DOHH2 (cell line): ENCODE results near the gene KHNYN.

Experiments
- H3F3A ChIP-seq: fragments of 200-600 bp; sonication (generic), shearing (Covaris generic); 2 replicates; pipeline ENCODE4 v1.6.0; 2016; ENCODE audit warnings: antibody characterized with exemption, mild to moderate bottlenecking; ENCODE audit not compliant: control insufficient read depth, insufficient read depth
- H3K27ac ChIP-seq: fragments of 200-600 bp; sonication (generic); 2 replicates; pipeline ENCODE4 v1.5.1; 2014; ENCODE audit warnings: low read depth, mild to moderate bottlenecking, low read length, moderate library complexity
- H3K27me3 ChIP-seq: fragments of 200-600 bp; sonication (generic); 2 replicates; pipeline ENCODE4 v1.6.1; 2014; ENCODE audit warnings: mild to moderate bottlenecking, low read length, mixed read lengths; ENCODE audit not compliant: control insufficient read depth
- H3K36me3 ChIP-seq: fragments of 200-600 bp; sonication (generic); 2 replicates; pipeline ENCODE4 v1.6.1; 2014; ENCODE audit warnings: mild to moderate bottlenecking, low read length, moderate library complexity, mixed read lengths; ENCODE audit not compliant: control insufficient read depth
- H3K4me1 ChIP-seq: fragments of 200-600 bp; sonication (generic); 2 replicates; pipeline ENCODE4 v1.6.1; 2014; ENCODE audit warnings: mild to moderate bottlenecking, low read length, mixed read lengths; ENCODE audit not compliant: control insufficient read depth
- H3K4me2 ChIP-seq: fragments of 200-600 bp; sonication (generic); 2 replicates; pipeline ENCODE4 v1.6.0; 2014; ENCODE audit warnings: mild to moderate bottlenecking, low read length, moderate library complexity
- H3K4me3 ChIP-seq: fragments of 200-600 bp; sonication (generic); 2 replicates; pipeline ENCODE4 v1.5.1; 2014; ENCODE audit warnings: mild to moderate bottlenecking, low read length, mixed read lengths
- H3K79me2 ChIP-seq: fragments of 200-600 bp; sonication (generic); 2 replicates; pipeline ENCODE4 v1.6.1; 2014; ENCODE audit warnings: mild to moderate bottlenecking, low read length, mixed read lengths; ENCODE audit not compliant: control insufficient read depth
- H3K9me2 ChIP-seq: fragments of 200-600 bp; sonication (generic); replicated peaks from 2 replicates; pipeline ENCODE4 v1.6.1; 2014; ENCODE audit warnings: mild to moderate bottlenecking, low read length, mixed read lengths; ENCODE audit not compliant: control insufficient read depth
- H3K9me3 ChIP-seq: fragments of 200-600 bp; sonication (generic); 2 replicates; pipeline ENCODE4 v1.6.1; 2014; ENCODE audit warnings: antibody characterized with exemption, low read length, mixed read lengths; ENCODE audit not compliant: control insufficient read depth, insufficient read depth
- H4K20me1 ChIP-seq: fragments of 200-600 bp; sonication (generic); 2 replicates; pipeline ENCODE4 v1.6.0; 2014; ENCODE audit warnings: low read depth, mild to moderate bottlenecking, antibody characterized with exemption, low read length, moderate library complexity; ENCODE audit not compliant: control insufficient read depth, insufficient read depth
- CTCF ChIP-seq: fragments of 200-600 bp; sonication (generic); IDR thresholded peaks from one replicate; pipeline ENCODE4 v1.5.1; 2014; ENCODE audit warnings: antibody characterized with exemption, mild to moderate bottlenecking, low read depth, low read length; ENCODE audit not compliant: poor library complexity, severe bottlenecking
- EZH2phosphoT487 ChIP-seq: fragments of 200-600 bp; sonication (generic); IDR thresholded peaks from 2 replicates; pipeline ENCODE4 v1.6.1; 2017; ENCODE audit warnings: borderline replicate concordance, mild to moderate bottlenecking, antibody characterized with exemption, low read length, moderate library complexity, mixed read lengths

KHNYN gene

GRCh38 chr14:24441485-24441884 is 11.7 kb downstream of the KHNYN start:
- no peak for TF ChIP-seq CTCF
- TF ChIP-seq EZH2phosphoT487 = no peak
- Histone ChIP-seq H3K9me2 (no peaks in the 10 kb centered on the region), H3K4me2 (peak overlapping the region; percentile 89), H3K4me3 (peak overlapping the region; percentile 99), H3F3A (peaks cover 3% of the 10 kb centered on the region; the same call in 1 of the 2 replicates), H3K27ac (peak overlapping the region; percentile 79; the same call in 1 of the 2 replicates), H3K27me3 (no peaks in the 10 kb centered on the region), H3K4me1 (peaks cover 39% of the 10 kb centered on the region), H4K20me1 (no peaks in the 10 kb centered on the region), H3K79me2 (peaks cover 34% of the 10 kb centered on the region), H3K36me3 (peaks cover 53% of the 10 kb centered on the region), H3K9me3 (no peaks in the 10 kb centered on the region)

DNA sequence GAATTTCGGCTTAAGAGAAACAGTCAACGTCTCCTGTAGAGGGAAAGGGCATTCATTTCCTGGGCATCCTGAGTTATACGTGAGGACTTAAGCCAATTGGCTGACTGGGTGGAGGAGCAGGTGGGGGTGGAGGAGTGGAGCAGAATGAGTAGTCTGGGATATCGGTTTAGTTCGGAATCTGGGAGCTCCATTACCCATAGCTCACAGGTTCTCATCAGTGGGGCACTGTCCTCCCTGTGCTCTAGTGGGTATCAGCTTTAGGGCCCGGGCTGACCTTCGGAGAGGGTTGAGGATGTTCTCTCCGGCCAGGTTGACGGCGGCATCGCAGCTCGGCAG is 12.1 kb downstream of the KHNYN start:
- Histone ChIP-seq H3K79me2 (peaks cover 34% of the 10 kb centered on the region), H3K4me2 (peak overlapping the region; percentile 89), H3K27me3 (no peaks in the 10 kb centered on the region), H3K9me3 (no peaks in the 10 kb centered on the region), H3K4me3 (peak overlapping the region; percentile 99), H3K4me1 (peaks cover 35% of the 10 kb centered on the region), H4K20me1 (no peaks in the 10 kb centered on the region), H3K27ac (peak overlapping the region; percentile 79), H3K9me2 (no peaks in the 10 kb centered on the region), H3K36me3 (peaks cover 49% of the 10 kb centered on the region), H3F3A (peaks cover 3% of the 10 kb centered on the region; the same call in 1 of the 2 replicates)
- TF ChIP-seq CTCF = no peak
- no peak for TF ChIP-seq EZH2phosphoT487

- TF ChIP-seq EZH2phosphoT487 = no peak
- peak; percentile 47 for TF ChIP-seq CTCF
- H3K9me3 ChIP-seq = no peaks in the 10 kb centered on the region
- H3K4me3 ChIP-seq = peak within 1 kb of the TSS; percentile 99
- peaks cover 30% of the 10 kb centered on the region for H3K4me1 ChIP-seq
- peaks cover 3% of the 10 kb centered on the region; the same call in 1 of the 2 replicates for H3F3A ChIP-seq
- H3K79me2 ChIP-seq = peaks cover 34% of the 10 kb centered on the region
- peak within 1 kb of the TSS; percentile 79 for H3K27ac ChIP-seq
- H3K27me3 ChIP-seq = no peaks in the 10 kb centered on the region
- H4K20me1 ChIP-seq = no peaks in the 10 kb centered on the region
- H3K4me2 ChIP-seq = peak within 1 kb of the TSS; percentile 89
- H3K9me2 ChIP-seq = no peaks in the 10 kb centered on the region
- peaks cover 43% of the 10 kb centered on the region for H3K36me3 ChIP-seq
Measured at GRCh38 chr14:24442240-24443052, 12.7 kb downstream of the KHNYN start, which contains the start of gene SDR39U1. TSS of gene SDR39U1 (minus strand) at chr14:24442776. CDS start at chr14:24442769, 7 bp downstream.
